H9 (cell line): ENCODE data around the gene TMEM184B. TPM values are rescaled to one million over a fixed set of nuclear protein-coding genes. Genes with fewer than 3 reads are reported as not detected.

Experiments used
- DNase-seq: peaks from one replicate; pipeline ENCODE4 v3.0.0-alpha.2; 2017
- H2AFZ ChIP-seq: one replicate; pipeline ENCODE4 v1.6.1; 2013; ENCODE audit warnings: mild to moderate bottlenecking, low read length, control low read depth, moderate library complexity
- H2AK5ac ChIP-seq: 2 replicates; pipeline ENCODE4 v1.6.1; 2013; ENCODE audit warnings: low read length, control low read depth, mixed read lengths; ENCODE audit not compliant: insufficient read length
- H2BK120ac ChIP-seq: one replicate; pipeline ENCODE4 v1.6.1; 2013; ENCODE audit warnings: low read depth, mild to moderate bottlenecking, low read length, control low read depth, inconsistent platforms; ENCODE audit not compliant: poor library complexity, severe bottlenecking
- H2BK12ac ChIP-seq: 2 replicates; pipeline ENCODE4 v1.6.1; 2013; ENCODE audit warnings: low read length, control low read depth, mixed read lengths, low read depth; ENCODE audit not compliant: insufficient read length
- H2BK15ac ChIP-seq: 2 replicates; pipeline ENCODE4 v1.6.1; 2013; ENCODE audit warnings: low read depth, low read length, control low read depth
- H2BK20ac ChIP-seq: one replicate; pipeline ENCODE4 v1.6.1; 2013; ENCODE audit warnings: low read depth, mild to moderate bottlenecking, low read length, control low read depth, inconsistent platforms; ENCODE audit not compliant: poor library complexity, severe bottlenecking
- H2BK5ac ChIP-seq: 2 replicates; pipeline ENCODE4 v1.6.1; 2013; ENCODE audit warnings: low read length, control low read depth, mixed read lengths; ENCODE audit not compliant: insufficient read length
- H3K14ac ChIP-seq: 2 replicates; pipeline ENCODE4 v1.6.1; 2013; ENCODE audit warnings: low read length, control low read depth; ENCODE audit not compliant: insufficient read depth
- H3K18ac ChIP-seq: 2 replicates; pipeline ENCODE4 v1.6.1; 2013; ENCODE audit warnings: low read depth, mild to moderate bottlenecking, mixed read lengths, low read length, control low read depth; ENCODE audit not compliant: insufficient read length
- H3K23ac ChIP-seq: 2 replicates; pipeline ENCODE4 v1.6.1; 2013; ENCODE audit warnings: low read length, control low read depth, mixed read lengths, low read depth; ENCODE audit not compliant: insufficient read length
- H3K23me2 ChIP-seq: 2 replicates; pipeline ENCODE4 v1.6.1; 2013; ENCODE audit warnings: low read depth, mild to moderate bottlenecking, mixed read lengths, low read length, control low read depth; ENCODE audit not compliant: insufficient read length, poor library complexity, severe bottlenecking
- H3K27ac ChIP-seq: 2 replicates; pipeline ENCODE4 v1.5.1; 2013; ENCODE audit warnings: low read length, control low read depth, mixed read lengths, low read depth; ENCODE audit not compliant: insufficient read length
- H3K27me3 ChIP-seq: 2 replicates; pipeline ENCODE4 v1.6.1; 2013; ENCODE audit warnings: low read length, control low read depth, inconsistent platforms; ENCODE audit not compliant: insufficient read depth
- H3K4ac ChIP-seq: 2 replicates; pipeline ENCODE4 v1.6.1; 2013; ENCODE audit warnings: low read depth, mild to moderate bottlenecking, control low read depth, inconsistent platforms, low read length, moderate library complexity
- H3K4me1 ChIP-seq: 2 replicates; pipeline ENCODE4 v1.6.1; 2013; ENCODE audit warnings: low read length, control low read depth, inconsistent platforms; ENCODE audit not compliant: insufficient read depth
- H3K4me2 ChIP-seq: 2 replicates; pipeline ENCODE4 v1.6.1; 2013; ENCODE audit warnings: low read length, control low read depth, mixed read lengths; ENCODE audit not compliant: insufficient read length, insufficient read depth
- H3K56ac ChIP-seq: 2 replicates; pipeline ENCODE4 v1.6.1; 2013; ENCODE audit warnings: low read depth, mild to moderate bottlenecking, mixed read lengths, low read length, control low read depth; ENCODE audit not compliant: insufficient read length
- H3K79me1 ChIP-seq: 2 replicates; pipeline ENCODE4 v1.6.1; 2013; ENCODE audit warnings: low read depth, mild to moderate bottlenecking, moderate library complexity, low read length, control low read depth, inconsistent platforms; ENCODE audit not compliant: insufficient read depth, poor library complexity, severe bottlenecking
- H3K79me2 ChIP-seq: 2 replicates; pipeline ENCODE4 v1.6.1; 2013; ENCODE audit warnings: low read length, control low read depth, inconsistent platforms; ENCODE audit not compliant: insufficient read depth
- H3K9ac ChIP-seq: 2 replicates; pipeline ENCODE4 v1.6.1; 2013; ENCODE audit warnings: low read length, control low read depth, mixed read lengths; ENCODE audit not compliant: insufficient read length; ENCODE audit errors: extremely low read depth
- H3K9me3 ChIP-seq: one replicate; pipeline ENCODE4 v1.6.1; 2013; ENCODE audit warnings: low read depth, low read length, inconsistent platforms; ENCODE audit not compliant: control insufficient read depth
- H3T11ph ChIP-seq: one replicate; pipeline ENCODE4 v1.6.1; 2013; ENCODE audit warnings: mild to moderate bottlenecking, low read length, control low read depth, inconsistent platforms
- H4K20me1 ChIP-seq: one replicate; pipeline ENCODE4 v1.6.1; 2013; ENCODE audit not compliant: control insufficient read depth, insufficient read length, insufficient read depth
- H4K5ac ChIP-seq: 2 replicates; pipeline ENCODE4 v1.6.1; 2013; ENCODE audit warnings: low read depth, mild to moderate bottlenecking, mixed read lengths, low read length, control low read depth; ENCODE audit not compliant: insufficient read length
- H4K8ac ChIP-seq: replicated peaks from 2 replicates; pipeline ENCODE4 v1.6.1; 2013; ENCODE audit warnings: low read length, control low read depth, mixed read lengths, low read depth; ENCODE audit not compliant: insufficient read length
- H4K91ac ChIP-seq: 2 replicates; pipeline ENCODE4 v1.6.1; 2013; ENCODE audit warnings: low read depth, mild to moderate bottlenecking, moderate library complexity, mixed read lengths, low read length, control low read depth; ENCODE audit not compliant: insufficient read length
- H3K27ac Mint-ChIP-seq, 3 experiments: 2 replicates in 2 of 3; 3 replicates in 1 of 3; pipeline ENCODE4 v1.8.0; 2020 to 2021; ENCODE audit warnings: mixed read lengths in 3 of 3, mild to moderate bottlenecking in 1 of 3, moderate library complexity in 1 of 3
- H3K27me3 Mint-ChIP-seq: 2 replicates; pipeline ENCODE4 v1.8.0; 2021; ENCODE audit warnings: low read depth, mild to moderate bottlenecking, moderate library complexity, mixed read lengths
- H3K36me3 Mint-ChIP-seq, 3 experiments: 2 replicates in 2 of 3; 3 replicates in 1 of 3; pipeline ENCODE4 v1.8.0; 2020 to 2021; ENCODE audit warnings: low read depth in 3 of 3, mixed read lengths in 3 of 3; ENCODE audit not compliant: insufficient read depth in 1 of 3
- H3K4me1 Mint-ChIP-seq, 2 experiments: 2 replicates each; pipeline ENCODE4 v1.8.0; 2020; ENCODE audit warnings: mixed read lengths in 2 of 2
- H3K4me3 Mint-ChIP-seq, 2 experiments: 2 replicates in 1 of 2; 3 replicates in 1 of 2; pipeline ENCODE4 v1.8.0; 2020 to 2021; ENCODE audit warnings: mild to moderate bottlenecking in 2 of 2, mixed read lengths in 2 of 2, moderate library complexity in 1 of 2
- H3K9me3 Mint-ChIP-seq, 2 experiments: 2 replicates in 1 of 2; 3 replicates in 1 of 2; pipeline ENCODE4 v1.8.0; 2020; ENCODE audit warnings: mild to moderate bottlenecking in 2 of 2, mixed read lengths in 2 of 2, moderate library complexity in 1 of 2
- CTCF ChIP-seq: fragments of 200-600 bp; sonication (generic); conservative IDR thresholded peaks from 3 replicates; pipeline ENCODE4 v1.8.0; 2021; ENCODE audit warnings: antibody characterized with exemption, mild to moderate bottlenecking
- WGBS: extraction: QIAGEN DNeasy Blood & Tissue Kit; methylation state at CpG from one replicate; pipeline ENCODE4 v1.1.7; 2013; ENCODE audit warnings: missing lambda C conversion rate, low lambda C conversion rate, mixed read lengths; ENCODE audit not compliant: insufficient read length; ENCODE audit errors: extremely low coverage; 5-methylcytosine and 5-hydroxymethylcytosine counted together
- total RNA-seq: library from RNA; stranded (reverse); gene quantifications from 2 replicates; pipeline ENCODE4 v1.2.1, GENCODE V29; 2021

The TMEM184B gene
- total RNA-seq, 1 experiment from 2014 or later: 58.5 TPM

- no peak overlapping the region for H2BK15ac ChIP-seq
- no peak overlapping the region for H3K4ac ChIP-seq
- H3K79me2 ChIP-seq: peaks cover 3% of the 10 kb centered on the region; the same call in 1 of the 2 replicates
- H3K18ac ChIP-seq: no peak overlapping the region
- H3K23me2 ChIP-seq: no peaks in the 10 kb centered on the region
- H2AK5ac ChIP-seq: no peak overlapping the region
- no peak overlapping the region for H2BK12ac ChIP-seq
- H2BK5ac ChIP-seq: no peak overlapping the region
- Mint-ChIP-seq H3K4me3 (no peak overlapping the region), H3K9me3 (0 out of 5 replicates have a peak, but pooled peaks cover 0 to 2% of the 10 kb centered on the region in 2 experiments), H3K27me3 (no peaks in the 10 kb centered on the region), H3K4me1 (peaks cover 0 to 4% of the 10 kb centered on the region in 2 experiments; a peak in 1 of 4 replicates), H3K27ac (no peak overlapping the region), H3K36me3 (peaks cover 14 to 47% (median 25%) of the 10 kb centered on the region in 3 experiments)
- no peak overlapping the region for H3K4me2 ChIP-seq
- H3K27me3 ChIP-seq: no peaks in the 10 kb centered on the region
- no peak overlapping the region for H3K27ac ChIP-seq
- H4K5ac ChIP-seq: no peak overlapping the region
- H2BK120ac ChIP-seq: no peak overlapping the region
- H4K91ac ChIP-seq: no peak overlapping the region
- no peak overlapping the region for H3K14ac ChIP-seq
- H3K56ac ChIP-seq: no peak overlapping the region
- no peak overlapping the region for H2BK20ac ChIP-seq
- DNase-seq: no peak
- H4K20me1 ChIP-seq: no peaks in the 10 kb centered on the region
- no peak overlapping the region for H3K23ac ChIP-seq
- TF ChIP-seq CTCF: no peak
- H2AFZ ChIP-seq: no peak overlapping the region
- H3K4me1 ChIP-seq: no peaks in the 10 kb centered on the region
- H4K8ac ChIP-seq: no peak overlapping the region
- H3T11ph ChIP-seq: no peak overlapping the region
- no peak overlapping the region for H3K9ac ChIP-seq
- no peaks in the 10 kb centered on the region for H3K9me3 ChIP-seq
- no peaks in the 10 kb centered on the region for H3K79me1 ChIP-seq
- no CpG with 5 or more reads among the region's 3 CpGs for WGBS
Observed at GRCh38 chr22:38249301-38249700, 23.5 kb downstream of the TMEM184B start.
